Stimulated activated CD8-positive, alpha-beta memory T cell treated with anti-CD3 and anti-CD28 coated beads, Interleukin-2, amount 100 ng/mL, for 48 hours (primary cell): ENCODE data around the gene MYLK.
"Not testable (repeated sequence)": the region's sequence is repeated elsewhere in the genome, so short reads cannot be mapped to it uniquely, and the experiment has no call there.

ENCODE experiments used
- DNase-seq, 2 donors: peaks; one replicate each; pipeline ENCODE4 v3.0.0-alpha.2; 2020; ENCODE audit warnings: low read depth in 2 of 2

Gene MYLK

GRCh38 chr3:123750659-123751420 is 133.3 kb downstream of the MYLK start:
- DNase-seq: no peak

GRCh38 chr3:123750209-123750608 is 133.9 kb downstream of the MYLK start:
- no peak for DNase-seq

GRCh38 chr3:123749711-123750110 is 134.4 kb downstream of the MYLK start:
- no peak for DNase-seq

GRCh38 chr3:123745184-123745855 is 138.8 kb downstream of the MYLK start:
- no peak for DNase-seq

- no peak for DNase-seq
Observed at GRCh38 chr3:123744064-123744463, 140.1 kb downstream of the MYLK start.

- no peak for DNase-seq
Observed at GRCh38 chr3:123743121-123743520, 141.0 kb downstream of the MYLK start.

- no peak for DNase-seq
Observed at GRCh38 chr3:123741041-123741511, 143.1 kb downstream of the MYLK start.

- no peak for DNase-seq
Observed at GRCh38 chr3:123740391-123740822, 143.7 kb downstream of the MYLK start.

- no peak for DNase-seq
Observed at GRCh38 chr3:123739754-123740153, 144.4 kb downstream of the MYLK start.

- DNase-seq: no peak
Observed at GRCh38 chr3:123739106-123739505, 145.0 kb downstream of the MYLK start.

GRCh38 chr3:123738522-123738921 is 145.6 kb downstream of the MYLK start:
- not testable (repeated sequence) for DNase-seq

GRCh38 chr3:123737168-123737567 is 147.0 kb downstream of the MYLK start:
- no peak for DNase-seq

- DNase-seq: no peak
Observed at GRCh38 chr3:123735456-123735855, 148.7 kb downstream of the MYLK start.

- no peak for DNase-seq
Observed at GRCh38 chr3:123734527-123734902, 149.6 kb downstream of the MYLK start.

- DNase-seq: no peak
Observed at GRCh38 chr3:123733805-123734526, 150.2 kb downstream of the MYLK start.

GRCh38 chr3:123733341-123733740 is 150.8 kb downstream of the MYLK start:
- DNase-seq: no peak

GRCh38 chr3:123732447-123732846 is 151.7 kb downstream of the MYLK start:
- DNase-seq: no peak

- no peak for DNase-seq
Observed at GRCh38 chr3:123730829-123731228, 153.3 kb downstream of the MYLK start.

- DNase-seq: no peak
Observed at GRCh38 chr3:123728991-123729390, 155.1 kb downstream of the MYLK start.

- no peak for DNase-seq
Observed at GRCh38 chr3:123728014-123728413, 156.1 kb downstream of the MYLK start.

- DNase-seq: no peak
Observed at GRCh38 chr3:123725652-123726400, 158.3 kb downstream of the MYLK start.

GRCh38 chr3:123724306-123724705 is 159.8 kb downstream of the MYLK start:
- no peak for DNase-seq
